HepG2 (cell line): Measurements from ENCODE around the gene SPPL3. TPM values are rescaled to one million over a fixed set of nuclear protein-coding genes. Genes with fewer than 3 reads are reported as not detected.

ENCODE experiments used
- ATF1 ChIP-seq: IDR thresholded peaks from 2 replicates; pipeline ENCODE4 v1.6.1; 2016; ENCODE audit warnings: mild to moderate bottlenecking, control low read depth
- ELF4 ChIP-seq: sonication (generic); formaldehyde crosslinking; IDR thresholded peaks from 2 replicates; pipeline ENCODE4 v1.5.0; 2020; ENCODE audit warnings: missing genetic modification reagents, mild to moderate bottlenecking, moderate library complexity, borderline replicate concordance
- MTA1 ChIP-seq: sonication (generic); formaldehyde crosslinking; IDR thresholded peaks from 2 replicates; pipeline ENCODE4 v1.4.0; 2020; ENCODE audit warnings: missing genetic modification reagents, mild to moderate bottlenecking, borderline replicate concordance
- SIN3A ChIP-seq: IDR thresholded peaks from 2 replicates; pipeline ENCODE4 v1.6.1; 2011; ENCODE audit warnings: low read depth, mild to moderate bottlenecking, control low read depth, low read length, borderline replicate concordance
- polyA plus RNA-seq, 8 experiments: library from polyadenylated mRNA; depleted of rRNA in 3 of 8; stranded (reverse) in 7 of 8; unstranded in 1 of 8; fragments of >200 nt; fragmentation: Illumina TruSeq in 4 of 8; extraction: Trizol in 4 of 8; gene quantifications; 2 replicates each; pipeline versions ENCODE4 v1.2.1 to v1.2.3, GENCODE V29; 2011 to 2016; ENCODE audit warnings: low read depth in 4 of 8, missing spikeins in 1 of 8, mixed read lengths in 1 of 8; ENCODE audit not compliant: insufficient read depth in 1 of 8
- total RNA-seq, 5 experiments: library from RNA; depleted of rRNA; stranded (reverse); fragments of >200 nt; fragmentation: Illumina TruSeq; extraction: Trizol; gene quantifications; 2 replicates each; pipeline ENCODE4 v1.2.3, GENCODE V29; 2016; ENCODE audit warnings: low read depth in 1 of 5
- TF ChIP-seq, protein P1 (sequence below), 2 experiments: sonication (generic) in 1 of 2; formaldehyde crosslinking in 1 of 2; IDR thresholded peaks; 2 replicates each; pipeline versions ENCODE4 v1.6.1 to v1.9.0; 2014 to 2022; ENCODE audit warnings: antibody characterized with exemption in 1 of 2, borderline replicate concordance in 1 of 2, inconsistent platforms in 1 of 2, low read depth in 1 of 2, missing genetic modification reagents in 1 of 2
- TF ChIP-seq, protein P2 (sequence below): sonication (generic); formaldehyde crosslinking; IDR thresholded peaks from 2 replicates; pipeline ENCODE4 v1.4.0; 2020; ENCODE audit warnings: missing genetic modification reagents
- TF ChIP-seq, protein P3 (sequence below): sonication (generic); formaldehyde crosslinking; conservative IDR thresholded peaks from 2 replicates; pipeline ENCODE4 v1.4.0; 2020; ENCODE audit warnings: missing genetic modification reagents
- TF ChIP-seq, protein P4 (sequence below): sonication (generic); formaldehyde crosslinking; IDR thresholded peaks from 2 replicates; pipeline ENCODE4 v1.5.1; 2020; ENCODE audit warnings: missing genetic modification reagents, mild to moderate bottlenecking, borderline replicate concordance
- TF ChIP-seq, protein P5 (sequence below): sonication (generic); formaldehyde crosslinking; IDR thresholded peaks from 2 replicates; pipeline ENCODE4 v1.5.0; 2020; ENCODE audit warnings: missing genetic modification reagents

SPPL3 gene
- total and polyA plus RNA-seq, 2 of the 13 experiments (the other 11 are each of a cell fraction or from before 2014, with no cell fraction given) = 8.9 to 9.1 TPM

DNA sequence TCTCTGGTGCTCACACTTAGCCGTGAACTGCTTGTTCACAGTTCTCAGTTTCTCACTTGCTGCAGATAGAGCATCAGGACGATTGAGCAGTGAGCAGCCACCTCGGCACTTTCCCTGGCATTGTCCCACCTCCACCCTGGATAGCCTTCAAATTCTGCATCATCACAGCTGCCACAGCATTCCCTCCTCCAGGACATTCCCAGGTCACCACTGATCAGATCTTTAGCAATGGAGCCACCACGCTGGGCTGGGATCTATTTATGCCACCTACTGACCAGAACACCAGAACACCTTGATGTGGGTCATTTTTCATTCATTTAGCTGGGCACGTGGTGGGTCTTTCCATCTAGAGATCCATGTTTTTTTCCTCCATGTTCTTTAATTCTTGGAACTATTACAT is 154.9 kb downstream of the SPPL3 start (continued):
- TF ChIP-seq, protein P1, sequence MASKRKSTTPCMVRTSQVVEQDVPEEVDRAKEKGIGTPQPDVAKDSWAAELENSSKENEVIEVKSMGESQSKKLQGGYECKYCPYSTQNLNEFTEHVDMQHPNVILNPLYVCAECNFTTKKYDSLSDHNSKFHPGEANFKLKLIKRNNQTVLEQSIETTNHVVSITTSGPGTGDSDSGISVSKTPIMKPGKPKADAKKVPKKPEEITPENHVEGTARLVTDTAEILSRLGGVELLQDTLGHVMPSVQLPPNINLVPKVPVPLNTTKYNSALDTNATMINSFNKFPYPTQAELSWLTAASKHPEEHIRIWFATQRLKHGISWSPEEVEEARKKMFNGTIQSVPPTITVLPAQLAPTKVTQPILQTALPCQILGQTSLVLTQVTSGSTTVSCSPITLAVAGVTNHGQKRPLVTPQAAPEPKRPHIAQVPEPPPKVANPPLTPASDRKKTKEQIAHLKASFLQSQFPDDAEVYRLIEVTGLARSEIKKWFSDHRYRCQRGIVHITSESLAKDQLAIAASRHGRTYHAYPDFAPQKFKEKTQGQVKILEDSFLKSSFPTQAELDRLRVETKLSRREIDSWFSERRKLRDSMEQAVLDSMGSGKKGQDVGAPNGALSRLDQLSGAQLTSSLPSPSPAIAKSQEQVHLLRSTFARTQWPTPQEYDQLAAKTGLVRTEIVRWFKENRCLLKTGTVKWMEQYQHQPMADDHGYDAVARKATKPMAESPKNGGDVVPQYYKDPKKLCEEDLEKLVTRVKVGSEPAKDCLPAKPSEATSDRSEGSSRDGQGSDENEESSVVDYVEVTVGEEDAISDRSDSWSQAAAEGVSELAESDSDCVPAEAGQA (IDR thresholded peaks at IDR 0.05; ENCODE audit: low read depth) = no peak
- TF ChIP-seq, protein P1 (CRISPR knock-in tag; IDR thresholded peaks at IDR 0.05; ENCODE audit: borderline replicate concordance) = no peak
- TF ChIP-seq ELF4 (no peak), ATF1 (CRISPR knock-in tag) (no peak), MTA1 (no peak), SIN3A (no peak)
- TF ChIP-seq, protein P2, sequence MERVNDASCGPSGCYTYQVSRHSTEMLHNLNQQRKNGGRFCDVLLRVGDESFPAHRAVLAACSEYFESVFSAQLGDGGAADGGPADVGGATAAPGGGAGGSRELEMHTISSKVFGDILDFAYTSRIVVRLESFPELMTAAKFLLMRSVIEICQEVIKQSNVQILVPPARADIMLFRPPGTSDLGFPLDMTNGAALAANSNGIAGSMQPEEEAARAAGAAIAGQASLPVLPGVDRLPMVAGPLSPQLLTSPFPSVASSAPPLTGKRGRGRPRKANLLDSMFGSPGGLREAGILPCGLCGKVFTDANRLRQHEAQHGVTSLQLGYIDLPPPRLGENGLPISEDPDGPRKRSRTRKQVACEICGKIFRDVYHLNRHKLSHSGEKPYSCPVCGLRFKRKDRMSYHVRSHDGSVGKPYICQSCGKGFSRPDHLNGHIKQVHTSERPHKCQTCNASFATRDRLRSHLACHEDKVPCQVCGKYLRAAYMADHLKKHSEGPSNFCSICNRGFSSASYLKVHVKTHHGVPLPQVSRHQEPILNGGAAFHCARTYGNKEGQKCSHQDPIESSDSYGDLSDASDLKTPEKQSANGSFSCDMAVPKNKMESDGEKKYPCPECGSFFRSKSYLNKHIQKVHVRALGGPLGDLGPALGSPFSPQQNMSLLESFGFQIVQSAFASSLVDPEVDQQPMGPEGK (CRISPR knock-in tag) = no peak
- TF ChIP-seq, protein P3, sequence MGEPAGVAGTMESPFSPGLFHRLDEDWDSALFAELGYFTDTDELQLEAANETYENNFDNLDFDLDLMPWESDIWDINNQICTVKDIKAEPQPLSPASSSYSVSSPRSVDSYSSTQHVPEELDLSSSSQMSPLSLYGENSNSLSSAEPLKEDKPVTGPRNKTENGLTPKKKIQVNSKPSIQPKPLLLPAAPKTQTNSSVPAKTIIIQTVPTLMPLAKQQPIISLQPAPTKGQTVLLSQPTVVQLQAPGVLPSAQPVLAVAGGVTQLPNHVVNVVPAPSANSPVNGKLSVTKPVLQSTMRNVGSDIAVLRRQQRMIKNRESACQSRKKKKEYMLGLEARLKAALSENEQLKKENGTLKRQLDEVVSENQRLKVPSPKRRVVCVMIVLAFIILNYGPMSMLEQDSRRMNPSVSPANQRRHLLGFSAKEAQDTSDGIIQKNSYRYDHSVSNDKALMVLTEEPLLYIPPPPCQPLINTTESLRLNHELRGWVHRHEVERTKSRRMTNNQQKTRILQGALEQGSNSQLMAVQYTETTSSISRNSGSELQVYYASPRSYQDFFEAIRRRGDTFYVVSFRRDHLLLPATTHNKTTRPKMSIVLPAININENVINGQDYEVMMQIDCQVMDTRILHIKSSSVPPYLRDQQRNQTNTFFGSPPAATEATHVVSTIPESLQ (CRISPR knock-in tag) = no peak
- TF ChIP-seq, protein P4, sequence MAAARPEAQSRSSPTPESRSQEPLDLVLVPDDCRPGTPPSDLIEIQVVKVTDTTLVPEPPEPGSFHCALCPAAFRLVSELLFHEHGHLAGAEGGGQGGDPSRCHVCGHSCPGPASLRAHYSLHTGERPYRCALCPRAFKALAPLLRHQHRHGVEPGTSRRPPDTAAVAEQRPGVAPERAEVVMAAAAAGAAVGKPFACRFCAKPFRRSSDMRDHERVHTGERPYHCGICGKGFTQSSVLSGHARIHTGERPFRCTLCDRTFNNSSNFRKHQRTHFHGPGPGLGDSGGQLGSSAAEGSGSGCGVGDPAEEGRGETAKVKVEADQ (CRISPR knock-in tag) = no peak
- TF ChIP-seq, protein P5, sequence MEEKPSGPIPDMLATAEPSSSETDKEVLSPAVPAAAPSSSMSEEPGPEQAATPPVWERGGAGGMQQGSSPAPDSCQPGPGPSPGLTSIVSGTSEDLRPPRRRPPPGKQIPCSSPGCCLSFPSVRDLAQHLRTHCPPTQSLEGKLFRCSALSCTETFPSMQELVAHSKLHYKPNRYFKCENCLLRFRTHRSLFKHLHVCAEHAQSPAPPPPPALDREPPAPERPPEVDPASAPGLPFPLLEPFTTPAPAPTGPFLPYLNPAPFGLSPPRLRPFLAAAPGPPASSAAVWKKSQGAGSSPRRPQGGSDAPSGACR (CRISPR knock-in tag) = no peak
